CD4-positive, alpha-beta memory T cell (primary cell): ENCODE results near the gene ZNF628. TPM values are rescaled to one million over a fixed set of nuclear protein-coding genes. Genes with fewer than 3 reads are reported as not detected.
A peak's percentile ranks its signal among the peaks of the same experiment; 100 is the strongest.

Experiments used
- CTCF ChIA-PET: fragments of 350-600 bp; sonication (Branson Sonifier 250); formaldehyde crosslinking; loops from one replicate; lab custom pipeline; 2021; ENCODE audit warnings: inconsistent platforms; ENCODE audit not compliant: partially characterized antibody; lab: Charles Lee
- POLR2A ChIA-PET: fragments of 350-600 bp; sonication (Branson Sonifier 250); formaldehyde crosslinking; loops from one replicate; lab custom pipeline; 2021; ENCODE audit not compliant: partially characterized antibody; lab: Charles Lee
- DNase-seq, 5 donors: peaks; one replicate each; pipeline versions ENCODE4 v3.0.0 to v3.0.0-alpha.2; 2020 to 2022; ENCODE audit warnings: mixed read lengths in 1 of 5
- H3K27ac ChIP-seq: one replicate; pipeline ENCODE4 v1.7.0; 2013; ENCODE audit warnings: low read depth, low read length
- H3K27me3 ChIP-seq: 2 replicates; pipeline ENCODE4 v1.7.0; 2013; ENCODE audit warnings: mild to moderate bottlenecking, low read length, moderate library complexity; ENCODE audit not compliant: insufficient read depth
- H3K36me3 ChIP-seq: 2 replicates; pipeline ENCODE4 v1.7.0; 2013; ENCODE audit warnings: mild to moderate bottlenecking, low read length, moderate library complexity; ENCODE audit not compliant: insufficient read depth
- H3K4me1 ChIP-seq: 2 replicates; pipeline ENCODE4 v1.7.0; 2013; ENCODE audit warnings: mild to moderate bottlenecking, low read length, moderate library complexity; ENCODE audit not compliant: insufficient read depth
- H3K4me3 ChIP-seq, 2 donors: one replicate each; pipeline ENCODE4 v1.7.0; 2013; ENCODE audit warnings: low read length in 2 of 2, mild to moderate bottlenecking in 1 of 2
- H3K9me3 ChIP-seq, 2 donors: one replicate each; pipeline ENCODE4 v1.7.0; 2013; ENCODE audit warnings: low read length in 2 of 2, control low read depth in 1 of 2; ENCODE audit not compliant: control insufficient read depth in 1 of 2
- H3K27ac Mint-ChIP-seq, 7 donors: one replicate each; pipeline ENCODE4 v1.8.0; 2020 to 2021; ENCODE audit warnings: mixed read lengths in 7 of 7, mild to moderate bottlenecking in 6 of 7, inconsistent platforms in 3 of 7, moderate library complexity in 3 of 7
- H3K27me3 Mint-ChIP-seq, 2 donors: one replicate each; pipeline ENCODE4 v1.8.0; 2020 to 2021; ENCODE audit warnings: mixed read lengths in 2 of 2
- H3K36me3 Mint-ChIP-seq, 2 donors: one replicate each; pipeline ENCODE4 v1.8.0; 2020 to 2021; ENCODE audit warnings: mixed read lengths in 2 of 2, inconsistent platforms in 1 of 2, mild to moderate bottlenecking in 1 of 2
- H3K4me1 Mint-ChIP-seq, 4 donors: one replicate each; pipeline ENCODE4 v1.8.0; 2020 to 2021; ENCODE audit warnings: mixed read lengths in 4 of 4, mild to moderate bottlenecking in 1 of 4
- H3K4me3 Mint-ChIP-seq, 8 donors: one replicate each; pipeline ENCODE4 v1.8.0; 2020 to 2021; ENCODE audit warnings: mixed read lengths in 8 of 8, mild to moderate bottlenecking in 7 of 8, moderate library complexity in 6 of 8, inconsistent platforms in 3 of 8
- H3K9me3 Mint-ChIP-seq, 8 donors: one replicate each; pipeline ENCODE4 v1.8.0; 2020 to 2021; ENCODE audit warnings: mixed read lengths in 8 of 8, mild to moderate bottlenecking in 5 of 8, inconsistent platforms in 3 of 8, moderate library complexity in 1 of 8
- intact Hi-C: fragments of 100-400 bp; cut with micrococcal nuclease; formaldehyde crosslinking; loops from one replicate; pipeline ENCODE4 v1.15.1; 2023
- polyA plus RNA-seq, 2 donors: library from polyadenylated mRNA; unstranded; fragments of 300-500 nt; fragmentation: Illumina TruSeq; gene quantifications; one replicate each; pipeline ENCODE4 v1.2.3, GENCODE V29; 2021
- total RNA-seq, 2 experiments: library from RNA; stranded (reverse); gene quantifications; one replicate each; pipeline ENCODE4 v1.2.3, GENCODE V29; 2021

The ZNF628 gene
- total and polyA plus RNA-seq, 4 experiments from 2014 or later, result 0.47 to 9.1 (median 8.1) TPM; not detected in 1

DNA sequence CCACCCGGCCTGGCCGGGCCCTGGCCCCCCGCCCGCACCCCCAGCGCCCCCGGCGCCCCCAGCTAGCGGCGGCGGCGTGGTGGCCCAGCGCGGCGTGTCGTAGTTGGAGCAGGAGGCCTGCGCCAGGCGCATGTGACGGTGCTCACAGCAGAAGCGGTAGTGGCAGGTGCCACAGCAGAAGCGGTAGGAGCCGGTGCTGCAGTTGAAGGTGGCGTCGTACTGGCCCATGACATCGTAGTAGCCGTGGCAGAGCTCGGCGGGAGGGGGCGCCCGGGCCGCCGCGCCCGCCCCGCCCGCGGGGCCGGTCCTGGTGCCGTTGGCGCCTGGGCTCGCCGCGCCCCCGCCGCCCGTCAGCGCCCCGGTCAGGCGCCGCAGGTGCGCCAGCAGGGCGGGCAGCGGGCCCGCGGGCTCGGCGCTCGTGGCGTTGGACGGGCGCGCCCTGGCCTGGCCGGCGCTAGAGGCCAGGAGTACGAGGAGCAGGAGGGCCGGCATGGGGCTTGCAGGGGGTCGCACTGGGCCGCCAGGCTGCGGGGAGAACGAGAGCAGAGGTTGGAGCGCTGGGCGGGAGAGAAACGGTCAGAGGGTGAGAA, 34.0 kb upstream of the ZNF628 start:
- DNase-seq, result no peak
- Histone ChIP-seq H3K27ac (no peak overlapping the region), H3K4me3 (no peak overlapping the region), H3K36me3 (no peaks in the 10 kb centered on the region), H3K9me3 (no peaks in the 10 kb centered on the region), H3K4me1 (peaks cover 20% of the 10 kb centered on the region), H3K27me3 (peaks cover 54% of the 10 kb centered on the region)
- POLR2A ChIA-PET, result interaction anchor here (0.6 kb wide), 1 partner anchor 275 kb away, joined by 3 read pairs; no protein-coding TSS in a partner anchor
- Mint-ChIP-seq H3K36me3 (peaks cover 0 to 6% of the 10 kb centered on the region in 2 donors), H3K4me3 (peak overlapping the region in 3 of 8 donors; percentile 26 to 66 (median 63)), H3K27me3 (peaks cover 48 to 54% of the 10 kb centered on the region in 2 donors), H3K9me3 (peaks cover 0 to 2% (median 0%) of the 10 kb centered on the region in 8 donors), H3K4me1 (peaks cover 16 to 30% (median 22%) of the 10 kb centered on the region in 4 donors), H3K27ac (no peak overlapping the region)
- CTCF ChIA-PET, result interaction anchor here (1.2 kb wide), 1 partner anchor 61 kb away, joined by 3 read pairs; no protein-coding TSS in a partner anchor
- intact Hi-C loops, result no loop called here

DNA sequence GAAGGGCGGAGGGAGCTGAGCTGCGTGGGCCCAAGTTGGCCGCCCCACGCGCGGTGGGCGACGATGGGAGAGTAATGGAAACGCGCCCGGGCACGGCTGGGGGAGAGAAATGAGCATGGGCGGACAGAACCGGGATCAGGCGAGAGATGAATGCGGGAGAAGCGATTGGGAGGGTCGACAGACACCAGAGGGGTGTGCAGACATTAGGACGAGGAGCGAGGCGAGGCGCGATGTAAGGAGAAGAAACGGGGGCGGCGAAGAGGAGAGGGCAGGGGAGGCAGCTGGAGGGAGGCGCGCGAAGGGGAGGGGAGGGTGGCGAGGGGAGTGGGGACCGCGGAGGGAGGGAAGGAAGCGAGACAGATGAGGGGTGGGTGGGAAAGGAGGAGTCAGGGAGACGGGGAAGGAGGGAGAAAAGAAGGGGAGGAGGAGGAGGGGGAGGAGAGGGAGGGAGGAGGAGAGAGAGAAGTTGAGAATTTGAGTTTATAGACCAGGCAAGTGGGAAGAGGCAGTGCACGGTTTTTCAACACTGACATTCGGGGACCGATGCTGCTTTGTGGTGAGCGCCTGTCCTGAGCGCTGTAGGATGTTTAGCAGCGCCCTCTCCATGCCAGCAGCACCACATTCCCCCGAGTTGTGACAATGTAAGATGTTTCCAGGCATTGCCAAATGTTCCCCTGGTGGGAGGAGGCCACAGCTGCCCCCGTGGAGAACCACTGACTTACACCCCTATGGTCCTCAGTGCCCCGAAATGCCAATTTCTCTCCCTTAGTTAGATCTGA, 33.2 kb upstream of the ZNF628 start, which contains the start of gene SHISA7:
TSS of gene SHISA7 (minus strand) at position 256 of the 779 bp plus-strand sequence. CDS start 437 bp downstream, outside the sequence.
- H3K9me3 Mint-ChIP-seq, result peaks cover 0 to 2% (median 0%) of the 10 kb centered on the region in 8 donors
- H3K4me3 Mint-ChIP-seq, result peak within 1 kb of the TSS in 6 of 8 donors; percentile 31 to 66 (median 52)
- no peak within 1 kb of the TSS for H3K4me3 ChIP-seq
- ChIA-PET CTCF (no interaction called here), POLR2A (no interaction called here)
- H3K27ac ChIP-seq, result no peak within 1 kb of the TSS
- H3K9me3 ChIP-seq, result no peaks in the 10 kb centered on the region
- H3K36me3 Mint-ChIP-seq, result peaks cover 0 to 6% of the 10 kb centered on the region in 2 donors
- peaks cover 16 to 30% (median 22%) of the 10 kb centered on the region in 4 donors for H3K4me1 Mint-ChIP-seq
- peaks cover 52% of the 10 kb centered on the region for H3K27me3 ChIP-seq
- intact Hi-C loops, result no loop called here
- no peak within 1 kb of the TSS for H3K27ac Mint-ChIP-seq
- H3K27me3 Mint-ChIP-seq, result peaks cover 46 to 53% of the 10 kb centered on the region in 2 donors
- no peak for DNase-seq
- no peaks in the 10 kb centered on the region for H3K36me3 ChIP-seq
- H3K4me1 ChIP-seq, result peaks cover 20% of the 10 kb centered on the region

DNA sequence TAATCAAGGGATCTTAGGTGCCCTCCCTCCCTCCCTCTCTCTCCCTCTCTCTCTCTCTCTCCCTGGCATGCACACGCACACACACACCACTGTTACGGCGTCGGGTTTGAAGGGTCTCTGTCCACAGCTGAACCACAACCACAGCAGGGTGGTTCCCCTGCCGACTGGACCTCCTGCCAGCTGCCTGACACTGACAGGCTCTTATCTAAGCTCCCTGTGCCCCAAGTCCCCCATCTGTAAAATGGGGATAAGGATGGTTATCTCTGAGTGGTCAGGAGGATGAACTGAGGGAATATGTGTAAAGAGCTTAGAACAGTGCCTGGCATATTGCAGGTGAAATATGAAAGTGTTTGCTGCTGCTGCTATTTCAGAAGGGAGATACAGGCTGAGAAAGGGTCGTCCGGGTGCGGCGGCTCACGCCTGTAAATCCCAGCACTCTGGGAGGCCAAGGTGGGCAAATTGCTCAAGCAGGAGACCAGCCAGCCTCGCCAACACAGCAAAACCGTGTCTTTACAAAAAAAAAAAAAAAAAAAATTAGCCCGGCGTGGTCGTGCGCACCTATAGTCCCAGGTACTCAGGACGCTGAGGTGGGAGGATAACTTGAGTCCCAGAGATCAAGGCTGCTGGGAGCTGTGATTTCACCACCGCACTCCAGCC, 32.5 kb upstream of the ZNF628 start:
- CTCF ChIA-PET, result interaction anchor here (1.3 kb wide), 1 partner anchor 10 kb away, joined by 4 read pairs; no protein-coding TSS in a partner anchor
- peaks cover 0 to 2% (median 0%) of the 10 kb centered on the region in 8 donors for H3K9me3 Mint-ChIP-seq
- DNase-seq, result no peak
- peaks cover 44 to 48% of the 10 kb centered on the region in 2 donors for H3K27me3 Mint-ChIP-seq
- Histone ChIP-seq H3K9me3 (no peaks in the 10 kb centered on the region), H3K4me3 (no peak overlapping the region), H3K27ac (no peak overlapping the region), H3K4me1 (peaks cover 20% of the 10 kb centered on the region), H3K36me3 (no peaks in the 10 kb centered on the region), H3K27me3 (peaks cover 45% of the 10 kb centered on the region)
- POLR2A ChIA-PET, result interaction anchor here (0.6 to 0.7 kb wide), 2 partner anchors 9 to 151 kb away, joined by 3 read pairs; no protein-coding TSS in a partner anchor
- intact Hi-C loops, result no loop called here
- peaks cover 16 to 30% (median 22%) of the 10 kb centered on the region in 4 donors for H3K4me1 Mint-ChIP-seq
- H3K27ac Mint-ChIP-seq, result no peak overlapping the region
- H3K4me3 Mint-ChIP-seq, result peak overlapping the region in 1 of 8 donors; percentile 61
- H3K36me3 Mint-ChIP-seq, result peaks cover 0 to 4% of the 10 kb centered on the region in 2 donors

DNA sequence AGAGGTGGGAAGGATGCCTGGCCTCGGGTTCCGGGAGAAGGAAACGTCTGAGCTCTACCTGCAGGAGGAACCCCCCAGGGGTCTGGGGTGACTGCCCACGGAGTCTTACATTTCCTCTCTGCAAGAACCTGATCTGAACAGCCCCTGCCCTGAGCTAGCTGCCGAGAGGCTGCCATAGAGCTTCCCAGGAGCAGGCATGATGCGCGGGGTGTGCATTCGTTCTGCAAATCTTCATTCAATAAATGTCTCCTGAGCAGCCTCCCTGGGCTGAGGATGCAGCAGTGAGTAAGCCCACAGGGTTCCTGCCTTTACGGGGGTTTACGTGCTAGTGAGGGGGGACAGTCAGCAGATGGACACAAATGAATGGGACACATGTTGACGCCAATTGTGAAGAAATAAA, 31.8 kb upstream of the ZNF628 start:
- Histone ChIP-seq H3K4me3 (no peak overlapping the region), H3K27ac (no peak overlapping the region), H3K36me3 (no peaks in the 10 kb centered on the region), H3K4me1 (peaks cover 20% of the 10 kb centered on the region), H3K9me3 (no peaks in the 10 kb centered on the region), H3K27me3 (peaks cover 39% of the 10 kb centered on the region)
- no peaks in the 10 kb centered on the region for H3K36me3 Mint-ChIP-seq
- CTCF ChIA-PET, result interaction anchor here (1.3 kb wide), 1 partner anchor 9 kb away, joined by 4 read pairs; no protein-coding TSS in a partner anchor
- H3K4me1 Mint-ChIP-seq, result peaks cover 16 to 30% (median 22%) of the 10 kb centered on the region in 4 donors
- intact Hi-C loops, result no loop called here
- H3K27me3 Mint-ChIP-seq, result peaks cover 37 to 41% of the 10 kb centered on the region in 2 donors
- DNase-seq, result no peak
- no peak overlapping the region for H3K4me3 Mint-ChIP-seq
- peaks cover 0 to 2% (median 0%) of the 10 kb centered on the region in 8 donors for H3K9me3 Mint-ChIP-seq
- peak overlapping the region in 1 of 7 donors; percentile 60 for H3K27ac Mint-ChIP-seq
- POLR2A ChIA-PET, result interaction anchor here (0.7 kb wide), 1 partner anchor 152 kb away, joined by 3 read pairs; no protein-coding TSS in a partner anchor

DNA sequence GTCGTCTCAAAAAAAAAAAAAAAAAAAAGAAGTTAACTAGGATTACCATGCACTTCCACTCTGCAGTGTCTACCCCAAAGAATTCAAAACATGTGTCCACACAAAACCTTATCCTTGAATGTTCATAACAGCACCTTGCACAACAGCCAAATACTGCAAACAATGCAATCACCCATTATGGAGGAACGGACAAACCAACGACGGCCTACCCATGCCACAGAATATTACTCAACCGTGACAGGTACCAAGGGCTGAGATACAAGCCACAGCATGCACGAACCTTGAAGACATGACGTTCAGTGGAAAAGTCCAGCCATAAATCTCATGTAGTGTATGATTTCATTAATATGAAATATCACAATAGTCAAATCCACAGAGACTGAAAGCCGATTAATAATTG, 30.4 kb upstream of the ZNF628 start:
- H3K36me3 ChIP-seq, result no peaks in the 10 kb centered on the region
- peaks cover 0 to 2% (median 0%) of the 10 kb centered on the region in 8 donors for H3K9me3 Mint-ChIP-seq
- peaks cover 35 to 36% of the 10 kb centered on the region in 2 donors for H3K27me3 Mint-ChIP-seq
- no peak overlapping the region for H3K4me3 Mint-ChIP-seq
- DNase-seq, result no peak
- H3K27ac Mint-ChIP-seq, result no peak overlapping the region
- ChIA-PET CTCF (no interaction called here), POLR2A (no interaction called here)
- H3K27me3 ChIP-seq, result peaks cover 28% of the 10 kb centered on the region
- H3K36me3 Mint-ChIP-seq, result no peaks in the 10 kb centered on the region
- no peak overlapping the region for H3K4me3 ChIP-seq
- intact Hi-C loops, result no loop called here
- H3K4me1 ChIP-seq, result peaks cover 11% of the 10 kb centered on the region
- no peak overlapping the region for H3K27ac ChIP-seq
- H3K9me3 ChIP-seq, result no peaks in the 10 kb centered on the region
- H3K4me1 Mint-ChIP-seq, result peaks cover 12 to 21% (median 18%) of the 10 kb centered on the region in 4 donors

DNA sequence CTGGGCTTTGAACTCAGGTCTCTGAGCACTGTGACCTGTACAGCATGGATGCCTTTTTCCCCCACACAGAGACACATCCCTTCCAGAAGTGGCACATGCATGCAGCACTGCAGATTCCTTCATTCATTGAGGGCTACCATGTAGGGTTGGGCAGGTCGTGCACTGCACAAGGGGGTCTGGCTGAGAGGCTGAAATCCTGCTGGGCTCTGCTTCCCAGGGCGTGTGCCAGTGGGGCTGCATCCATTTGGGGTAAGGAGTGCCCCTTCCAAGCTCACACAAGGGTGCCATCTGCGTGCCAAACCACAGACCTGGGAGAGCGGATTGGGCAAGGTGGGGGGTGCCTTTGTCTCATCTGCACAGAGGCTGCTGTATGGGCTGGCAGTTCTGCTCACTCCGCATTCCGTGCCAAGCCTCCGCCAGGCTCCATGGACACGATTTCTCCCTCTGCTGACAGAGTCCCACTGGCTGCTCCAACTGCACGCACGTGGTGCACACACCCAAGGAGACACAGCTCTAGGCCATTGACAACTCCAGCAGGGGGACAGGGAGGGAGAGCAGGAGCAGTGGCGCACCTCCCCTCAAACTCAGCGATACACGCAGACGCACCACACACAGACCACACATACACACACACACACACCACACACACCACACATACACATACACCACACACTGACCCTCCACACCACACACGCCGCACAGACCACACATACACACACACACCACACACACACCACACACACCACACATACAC, 28.8 kb upstream of the ZNF628 start:
- peak in 1 of 5 donors; percentile 38 for DNase-seq
- Histone ChIP-seq H3K27ac (no peak overlapping the region), H3K36me3 (no peaks in the 10 kb centered on the region), H3K9me3 (no peaks in the 10 kb centered on the region), H3K4me1 (peaks cover 10% of the 10 kb centered on the region), H3K27me3 (peaks cover 19% of the 10 kb centered on the region), H3K4me3 (no peak overlapping the region)
- H3K27me3 Mint-ChIP-seq, result peaks cover 29 to 30% of the 10 kb centered on the region in 2 donors
- no peak overlapping the region for H3K4me3 Mint-ChIP-seq
- no peaks in the 10 kb centered on the region for H3K9me3 Mint-ChIP-seq
- ChIA-PET POLR2A (no interaction called here), CTCF (no interaction called here)
- H3K27ac Mint-ChIP-seq, result no peak overlapping the region
- intact Hi-C loops, result no loop called here
- no peaks in the 10 kb centered on the region for H3K36me3 Mint-ChIP-seq
- H3K4me1 Mint-ChIP-seq, result peaks cover 8 to 20% (median 12%) of the 10 kb centered on the region in 4 donors
